RWPE1 (cell line): ENCODE measurements around the gene PLK3.
"Not testable (repeated sequence)": the region's sequence is repeated elsewhere in the genome, so short reads cannot be mapped to it uniquely, and the experiment has no call there.

Source experiments
- CTCF ChIA-PET: fragments of 350-600 bp; sonication (Branson Sonifier 250); formaldehyde crosslinking; extraction: SDS; loops from one replicate; lab custom pipeline; 2021; lab: Yijun Ruan, JAX
- POLR2A ChIA-PET: fragments of 400-600 bp; formaldehyde crosslinking; extraction: SDS; loops from one replicate; lab custom pipeline; 2020; ENCODE audit warnings: antibody characterized with exemption; ENCODE audit not compliant: low non-redundant PET; lab: Yijun Ruan, JAX
- DNase-seq: peaks from one replicate; pipeline ENCODE4 v3.0.0; 2012; ENCODE audit warnings: low spot score
- H3K27ac ChIP-seq: fragments of 450-650 bp; 2 replicates; pipeline ENCODE4 v1.5.1; 2017
- CTCF ChIP-seq: fragments of 450-650 bp; conservative IDR thresholded peaks from 2 replicates; pipeline ENCODE4 v1.5.1; 2017; ENCODE audit warnings: low read depth, mild to moderate bottlenecking

PLK3 gene

GRCh38 chr1:44812822-44813543 lies 12.8 kb downstream of the PLK3 start:
- TF ChIP-seq CTCF: no peak
- POLR2A ChIA-PET: interaction anchor here (1.6 kb wide), 1 partner anchor 13 kb away, joined by 8 read pairs; the partner anchor contains the start of gene PLK3

GRCh38 chr1:44815926-44816325 lies 15.7 kb downstream of the PLK3 start:
- POLR2A ChIA-PET, DNase-seq: not testable (repeated sequence)
- CTCF ChIA-PET: interaction anchor here (0.8 kb wide), 1 partner anchor 16 kb away, joined by 7 read pairs; the partner anchor contains the start of gene PLK3
- H3K27ac ChIP-seq: peak overlapping the region; percentile 55

More at GRCh38 chr1:44812822-44813543, 12.8 kb downstream of the PLK3 start:
- CTCF ChIA-PET: interaction anchor here (0.6 kb wide), 1 partner anchor 37 kb away, joined by 4 read pairs; no protein-coding TSS in a partner anchor
- no peak for DNase-seq
- peak overlapping the region; percentile 99 for H3K27ac ChIP-seq

GRCh38 chr1:44817307-44817706 lies 17.1 kb downstream of the PLK3 start:
- ChIA-PET CTCF (no interaction called here), POLR2A (no interaction called here)
- no peak for TF ChIP-seq CTCF

GRCh38 chr1:44817771-44818495 lies 17.8 kb downstream of the PLK3 start:
- no peak for DNase-seq
- CTCF ChIA-PET: interaction anchor here (0.9 kb wide), 1 partner anchor 18 kb away, joined by 3 read pairs; the partner anchor contains the start of gene PLK3
- peak overlapping the region; percentile 94 for H3K27ac ChIP-seq
- POLR2A ChIA-PET: no interaction called here
- no peak for TF ChIP-seq CTCF

More at GRCh38 chr1:44817307-44817706, 17.1 kb downstream of the PLK3 start:
- no peak for DNase-seq
- peak overlapping the region; percentile 94; the same call in 1 of the 2 replicates for H3K27ac ChIP-seq

- POLR2A ChIA-PET: interaction anchor here (0.7 to 1.0 kb wide), 3 partner anchors 12 to 192 kb away, joined by 3 to 4 read pairs (median 3); partner anchors contain the start of gene HECTD3
- H3K27ac ChIP-seq: peak overlapping the region; percentile 94
- TF ChIP-seq CTCF: no peak; the same call in 1 of the 2 replicates
- CTCF ChIA-PET: no interaction called here
- DNase-seq: no peak
These were observed 19.0 kb downstream of the PLK3 start for GRCh38 chr1:44819196-44819607.

GRCh38 chr1:44819608-44820327 lies 19.6 kb downstream of the PLK3 start:
- no peak for TF ChIP-seq CTCF
- DNase-seq: peak; percentile 81
- ChIA-PET POLR2A (interaction anchor here (0.7 to 1.0 kb wide), 3 partner anchors 12 to 191 kb away, joined by 3 to 4 read pairs (median 3); partner anchors contain the start of gene HECTD3), CTCF (interaction anchor here (0.6 kb wide), 1 partner anchor 463 kb away, joined by 3 read pairs; no protein-coding TSS in a partner anchor)
- H3K27ac ChIP-seq: peak overlapping the region; percentile 94
